ENCODE data around the gene SNED1. TPM values are rescaled to one million over a fixed set of nuclear protein-coding genes. Genes with fewer than 3 reads are reported as not detected.
A peak's percentile ranks its signal among the peaks of the same experiment; 100 is the strongest.

Gene SNED1
- total and polyA plus RNA-seq, 4 donors, result 0.65 to 18.1 (median 2.8) TPM

- Histone ChIP-seq H3K27ac (ENCODE audit: low read depth in 1 of 2, low read length in 2 of 2) (no peak overlapping the region), H3K9ac (ENCODE audit: low read depth in 1 of 2, low read length in 2 of 2) (no peak overlapping the region), H3K4me1 (ENCODE audit: control insufficient read depth in 4 of 4, insufficient read depth in 4 of 4, low read length in 3 of 4) (no peaks in the 10 kb centered on the region), H3K9me3 (ENCODE audit: control insufficient read depth in 4 of 4, low read length in 3 of 4) (no peaks in the 10 kb centered on the region), H3K4me3 (ENCODE audit: low read depth in 1 of 3, low read length in 3 of 3) (no peak overlapping the region), H3K36me3 (ENCODE audit: control insufficient read depth in 4 of 4, insufficient read depth in 3 of 4, low read depth in 1 of 4, low read length in 3 of 4) (peaks cover 0 to 37% (median 7%) of the 10 kb centered on the region in 4 donors), H3K27me3 (ENCODE audit: control insufficient read depth in 4 of 4, insufficient read depth in 4 of 4, low read length in 3 of 4) (no peaks in the 10 kb centered on the region)
- peak; percentile 44 for DNase-seq (ENCODE audit: low spot score)
- WGBS, result 73% methylated on average over 32 of the region's 32 CpGs
- TF ChIP-seq SP1 (IDR thresholded peaks at IDR 0.05) (peak; percentile 56), HNF4A (conservative IDR thresholded peaks at IDR 0.05) (no peak), ZBTB33 (IDR thresholded peaks at IDR 0.05) (no peak)
These were observed 65.8 kb downstream of the SNED1 start for GRCh38 chr2:241064008-241064801.

DNA sequence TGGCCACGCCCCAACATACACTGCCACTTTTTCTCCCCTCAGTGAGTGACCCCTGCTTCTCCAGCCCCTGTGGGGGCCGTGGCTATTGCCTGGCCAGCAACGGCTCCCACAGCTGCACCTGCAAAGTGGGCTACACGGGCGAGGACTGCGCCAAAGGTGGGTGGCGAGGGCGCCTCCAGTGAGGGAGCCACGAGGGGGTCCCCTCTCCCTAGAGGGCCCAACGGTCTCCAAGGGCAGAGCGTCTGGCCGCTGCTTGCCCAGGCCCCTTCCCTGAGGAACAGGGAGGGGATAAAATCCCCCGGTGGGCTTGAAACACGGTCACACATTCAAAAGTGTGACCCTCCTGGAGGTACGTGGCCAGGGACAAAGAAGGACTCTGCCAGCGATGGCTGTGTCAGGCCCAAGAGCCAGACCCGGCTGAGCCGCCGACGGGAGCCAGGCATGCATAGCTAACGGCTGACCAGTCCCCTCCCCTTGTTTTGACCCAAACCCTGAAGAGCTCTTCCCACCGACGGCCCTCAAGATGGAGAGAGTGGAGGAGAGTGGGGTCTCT, 66.5 kb downstream of the SNED1 start:
- DNase-seq (ENCODE audit: low spot score), result no peak
- H3K36me3 ChIP-seq (ENCODE audit: control insufficient read depth in 4 of 4, insufficient read depth in 3 of 4, low read depth in 1 of 4, low read length in 3 of 4), result peaks cover 0 to 44% (median 13%) of the 10 kb centered on the region in 4 donors
- H3K9ac ChIP-seq (ENCODE audit: low read depth in 1 of 2, low read length in 2 of 2), result no peak overlapping the region
- H3K9me3 ChIP-seq (ENCODE audit: control insufficient read depth in 4 of 4, low read length in 3 of 4), result no peaks in the 10 kb centered on the region
- H3K27me3 ChIP-seq (ENCODE audit: control insufficient read depth in 4 of 4, insufficient read depth in 4 of 4, low read length in 3 of 4), result no peaks in the 10 kb centered on the region
- 95% methylated on average over 23 of the region's 23 CpGs for WGBS
- no peaks in the 10 kb centered on the region for H3K4me1 ChIP-seq (ENCODE audit: control insufficient read depth in 4 of 4, insufficient read depth in 4 of 4, low read length in 3 of 4)
- no peak for TF ChIP-seq GABPA (IDR thresholded peaks at IDR 0.05 in 1 of 2, conservative IDR thresholded peaks at IDR 0.05 in 1 of 2)
- TF ChIP-seq ZBTB33 (IDR thresholded peaks at IDR 0.05), result no peak
- no peak for TF ChIP-seq HNF4A (conservative IDR thresholded peaks at IDR 0.05)
- H3K4me3 ChIP-seq (ENCODE audit: low read depth in 1 of 3, low read length in 3 of 3), result no peak overlapping the region
- no peak overlapping the region for H3K27ac ChIP-seq (ENCODE audit: low read depth in 1 of 2, low read length in 2 of 2)

- H3K9ac ChIP-seq (ENCODE audit: low read depth in 1 of 2, low read length in 2 of 2), result no peak overlapping the region
- 93% methylated on average over 27 of the region's 27 CpGs for WGBS
- no peak for DNase-seq (ENCODE audit: low spot score)
- peaks cover 0 to 49% (median 14%) of the 10 kb centered on the region in 4 donors for H3K36me3 ChIP-seq (ENCODE audit: control insufficient read depth in 4 of 4, insufficient read depth in 3 of 4, low read depth in 1 of 4, low read length in 3 of 4)
- TF ChIP-seq YY1 (IDR thresholded peaks at IDR 0.05) (no peak), FOXA2 (IDR thresholded peaks at IDR 0.05) (no peak), RXRA (IDR thresholded peaks at IDR 0.05) (no peak), CTCF (IDR thresholded peaks at IDR 0.05; ENCODE audit: low read depth, low read length, missing input control) (no peak)
- TF ChIP-seq, protein P1, sequence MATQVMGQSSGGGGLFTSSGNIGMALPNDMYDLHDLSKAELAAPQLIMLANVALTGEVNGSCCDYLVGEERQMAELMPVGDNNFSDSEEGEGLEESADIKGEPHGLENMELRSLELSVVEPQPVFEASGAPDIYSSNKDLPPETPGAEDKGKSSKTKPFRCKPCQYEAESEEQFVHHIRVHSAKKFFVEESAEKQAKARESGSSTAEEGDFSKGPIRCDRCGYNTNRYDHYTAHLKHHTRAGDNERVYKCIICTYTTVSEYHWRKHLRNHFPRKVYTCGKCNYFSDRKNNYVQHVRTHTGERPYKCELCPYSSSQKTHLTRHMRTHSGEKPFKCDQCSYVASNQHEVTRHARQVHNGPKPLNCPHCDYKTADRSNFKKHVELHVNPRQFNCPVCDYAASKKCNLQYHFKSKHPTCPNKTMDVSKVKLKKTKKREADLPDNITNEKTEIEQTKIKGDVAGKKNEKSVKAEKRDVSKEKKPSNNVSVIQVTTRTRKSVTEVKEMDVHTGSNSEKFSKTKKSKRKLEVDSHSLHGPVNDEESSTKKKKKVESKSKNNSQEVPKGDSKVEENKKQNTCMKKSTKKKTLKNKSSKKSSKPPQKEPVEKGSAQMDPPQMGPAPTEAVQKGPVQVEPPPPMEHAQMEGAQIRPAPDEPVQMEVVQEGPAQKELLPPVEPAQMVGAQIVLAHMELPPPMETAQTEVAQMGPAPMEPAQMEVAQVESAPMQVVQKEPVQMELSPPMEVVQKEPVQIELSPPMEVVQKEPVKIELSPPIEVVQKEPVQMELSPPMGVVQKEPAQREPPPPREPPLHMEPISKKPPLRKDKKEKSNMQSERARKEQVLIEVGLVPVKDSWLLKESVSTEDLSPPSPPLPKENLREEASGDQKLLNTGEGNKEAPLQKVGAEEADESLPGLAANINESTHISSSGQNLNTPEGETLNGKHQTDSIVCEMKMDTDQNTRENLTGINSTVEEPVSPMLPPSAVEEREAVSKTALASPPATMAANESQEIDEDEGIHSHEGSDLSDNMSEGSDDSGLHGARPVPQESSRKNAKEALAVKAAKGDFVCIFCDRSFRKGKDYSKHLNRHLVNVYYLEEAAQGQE (IDR thresholded peaks at IDR 0.05), result no peak
- no peaks in the 10 kb centered on the region for H3K27me3 ChIP-seq (ENCODE audit: control insufficient read depth in 4 of 4, insufficient read depth in 4 of 4, low read length in 3 of 4)
- H3K4me1 ChIP-seq (ENCODE audit: control insufficient read depth in 4 of 4, insufficient read depth in 4 of 4, low read length in 3 of 4), result no peaks in the 10 kb centered on the region
- no peak overlapping the region for H3K27ac ChIP-seq (ENCODE audit: low read depth in 1 of 2, low read length in 2 of 2)
- no peak overlapping the region for H3K4me3 ChIP-seq (ENCODE audit: low read depth in 1 of 3, low read length in 3 of 3)
- H3K9me3 ChIP-seq (ENCODE audit: control insufficient read depth in 4 of 4, low read length in 3 of 4), result no peaks in the 10 kb centered on the region
These were observed 67.0 kb downstream of the SNED1 start for GRCh38 chr2:241065355-241065803.
